NCI-H748 treated with DMSO at 0.1 percent for 48 hours (cell line): ENCODE measurements around the gene PXMP4.
"Not testable (repeated sequence)": the region's sequence is repeated elsewhere in the genome, so short reads cannot be mapped to it uniquely, and the experiment has no call there.

ENCODE experiments used
- DNase-seq: peaks from one replicate; lab custom pipeline; 2025; lab: John Stamatoyannopoulos, UW

Gene PXMP4

DNA sequence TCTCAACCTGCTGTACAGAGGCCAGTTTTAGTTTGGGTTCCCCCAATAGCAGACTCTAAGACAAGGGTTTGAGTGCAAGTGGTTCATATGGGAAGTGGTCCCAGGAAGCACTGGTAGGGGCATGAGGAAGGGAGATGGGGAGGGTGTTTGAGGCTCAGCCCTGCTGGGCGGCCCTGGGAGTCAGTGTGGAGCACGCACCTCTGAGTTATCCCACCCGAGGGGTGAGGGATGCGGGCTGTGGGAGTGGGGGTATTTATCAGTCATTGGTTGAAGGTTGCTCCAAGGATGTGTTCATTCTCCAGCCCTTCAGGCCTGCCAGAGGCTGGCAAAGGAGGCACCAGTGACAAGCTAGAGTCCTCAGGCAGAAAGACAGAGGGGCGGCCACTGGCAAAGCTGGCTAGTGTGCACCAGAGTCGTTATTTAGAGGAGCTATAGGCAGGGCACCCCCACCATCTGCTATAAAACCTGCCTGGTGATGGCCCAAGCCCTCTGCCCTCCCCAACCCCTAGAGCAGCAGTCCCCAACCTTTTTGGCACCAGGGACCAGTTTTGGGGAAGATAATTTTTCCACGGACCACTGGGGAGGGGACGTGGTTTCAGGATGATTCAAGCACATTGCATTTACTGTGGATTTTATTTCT lies 16.5 kb downstream of the PXMP4 start:
- DNase-seq: no peak

DNA sequence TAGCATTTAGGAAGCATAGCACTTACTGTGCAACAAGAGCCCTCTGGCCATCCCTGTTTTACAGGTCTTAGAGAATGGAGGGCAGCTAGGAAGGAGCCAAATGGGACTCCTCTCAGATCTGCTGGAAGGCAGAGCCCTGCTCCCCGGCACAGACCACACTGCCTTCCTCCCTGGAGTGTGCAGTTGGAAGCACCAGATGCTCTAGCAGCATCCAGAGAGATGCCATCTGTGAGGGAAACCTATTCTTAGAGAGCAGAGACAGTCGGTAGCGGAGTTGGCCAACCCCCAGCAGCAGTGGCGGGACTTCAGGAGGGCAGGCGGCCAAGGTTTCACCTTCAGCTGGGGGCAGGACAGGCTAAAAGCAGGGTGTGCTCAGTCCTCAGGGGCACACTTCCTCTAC lies 17.2 kb downstream of the PXMP4 start:
- no peak for DNase-seq

GRCh38 chr20:33701629-33702450 lies 18.3 kb downstream of the PXMP4 start:
- DNase-seq: no peak

DNA sequence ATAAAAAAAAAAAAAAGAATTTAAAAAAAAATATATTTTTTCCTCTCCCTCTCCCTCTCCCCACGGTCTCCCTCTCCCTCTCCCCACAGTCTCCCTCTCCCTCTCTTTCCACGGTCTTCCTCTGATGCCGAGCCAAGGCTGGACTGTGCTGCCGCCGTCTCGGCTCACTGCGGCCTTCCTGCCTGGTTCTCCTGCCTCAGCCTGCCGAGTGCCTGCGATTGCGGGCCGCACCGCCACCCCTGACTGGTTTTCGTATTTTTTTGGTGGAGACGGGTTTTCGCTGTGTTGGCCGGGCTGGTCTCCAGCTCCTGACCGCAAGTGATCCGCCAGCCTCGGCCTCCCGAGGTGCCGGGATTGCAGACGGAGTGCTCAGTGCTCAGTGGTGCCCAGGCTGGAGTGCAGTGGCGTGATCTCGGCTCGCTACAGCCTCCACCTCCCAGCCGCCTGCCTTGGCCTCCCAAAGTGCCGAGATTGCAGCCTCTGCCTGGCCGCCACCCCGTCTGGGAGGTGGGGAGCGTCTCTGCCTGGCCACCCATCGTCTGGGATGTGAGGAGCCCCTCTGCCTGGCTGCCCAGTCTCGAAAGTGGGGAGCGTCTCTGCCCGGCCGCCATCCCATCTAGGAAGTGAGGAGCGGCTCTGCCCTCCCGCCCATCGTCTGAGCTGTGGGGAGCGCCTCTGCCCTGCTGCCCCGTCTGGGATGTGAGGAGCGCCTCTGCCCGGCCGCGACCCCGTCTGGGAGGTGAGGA lies 19.2 kb downstream of the PXMP4 start:
- DNase-seq: not testable (repeated sequence)

DNA sequence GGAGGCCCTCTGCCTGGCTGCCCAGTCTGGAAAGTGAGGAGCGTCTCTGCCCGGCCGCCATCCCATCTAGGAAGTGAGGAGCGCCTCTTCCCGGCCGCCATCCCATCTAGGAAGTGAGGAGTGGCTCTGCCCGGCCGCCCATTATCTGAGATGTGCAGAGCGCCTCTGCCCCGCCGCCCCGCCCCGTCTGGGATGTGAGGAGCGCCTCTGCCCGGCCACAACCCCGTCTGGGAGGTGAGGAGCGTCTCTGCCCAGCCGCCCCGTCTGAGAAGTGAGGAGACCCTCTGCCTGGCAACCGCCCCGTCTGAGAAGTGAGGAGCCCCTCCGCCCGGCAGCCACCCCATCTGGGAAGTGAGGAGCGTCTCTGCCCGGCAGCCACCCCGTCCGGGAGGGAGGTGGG lies 21.1 kb downstream of the PXMP4 start:
- DNase-seq: not testable (repeated sequence)

DNA sequence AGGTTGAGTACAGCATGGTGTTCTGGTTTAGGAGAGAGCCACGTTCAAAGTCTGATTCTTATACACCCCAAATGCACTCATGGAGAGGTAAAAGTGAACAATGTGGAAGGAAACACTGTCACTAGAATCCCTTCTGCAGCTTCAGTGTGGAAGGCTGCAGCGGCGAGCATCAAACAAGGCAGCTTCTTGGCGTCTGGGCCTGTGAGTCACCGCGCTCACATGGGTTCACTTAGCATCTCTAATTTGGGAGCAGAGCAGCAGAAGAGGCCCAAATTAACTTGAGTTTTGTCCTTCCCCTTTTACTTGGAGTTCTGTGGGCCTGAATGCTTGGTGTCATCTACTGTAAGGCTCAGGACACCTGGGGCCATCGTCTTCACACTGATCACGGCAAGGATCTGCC lies 23.0 kb downstream of the PXMP4 start:
- DNase-seq: no peak

- DNase-seq: no peak
Measured at GRCh38 chr20:33696448-33696847, 23.7 kb downstream of the PXMP4 start.

DNA sequence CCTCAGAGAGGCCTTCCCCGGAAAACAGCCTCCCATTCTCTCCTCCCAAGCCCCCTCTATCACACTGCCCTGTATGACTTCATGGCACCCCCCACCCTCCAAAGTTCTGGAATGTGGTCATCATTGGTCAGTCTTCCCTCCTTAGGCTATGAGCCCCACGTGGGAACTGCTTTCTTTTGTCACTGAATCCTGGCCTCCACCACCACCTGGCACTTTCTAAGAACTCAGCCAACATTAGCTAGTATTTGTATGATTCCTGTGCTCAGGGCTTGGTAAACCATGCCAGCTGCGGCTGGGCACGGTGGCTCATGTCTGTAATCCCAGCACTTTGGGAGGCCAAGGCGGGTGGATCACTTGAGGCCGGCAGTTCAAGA lies 25.5 kb downstream of the PXMP4 start:
- DNase-seq: no peak

DNA sequence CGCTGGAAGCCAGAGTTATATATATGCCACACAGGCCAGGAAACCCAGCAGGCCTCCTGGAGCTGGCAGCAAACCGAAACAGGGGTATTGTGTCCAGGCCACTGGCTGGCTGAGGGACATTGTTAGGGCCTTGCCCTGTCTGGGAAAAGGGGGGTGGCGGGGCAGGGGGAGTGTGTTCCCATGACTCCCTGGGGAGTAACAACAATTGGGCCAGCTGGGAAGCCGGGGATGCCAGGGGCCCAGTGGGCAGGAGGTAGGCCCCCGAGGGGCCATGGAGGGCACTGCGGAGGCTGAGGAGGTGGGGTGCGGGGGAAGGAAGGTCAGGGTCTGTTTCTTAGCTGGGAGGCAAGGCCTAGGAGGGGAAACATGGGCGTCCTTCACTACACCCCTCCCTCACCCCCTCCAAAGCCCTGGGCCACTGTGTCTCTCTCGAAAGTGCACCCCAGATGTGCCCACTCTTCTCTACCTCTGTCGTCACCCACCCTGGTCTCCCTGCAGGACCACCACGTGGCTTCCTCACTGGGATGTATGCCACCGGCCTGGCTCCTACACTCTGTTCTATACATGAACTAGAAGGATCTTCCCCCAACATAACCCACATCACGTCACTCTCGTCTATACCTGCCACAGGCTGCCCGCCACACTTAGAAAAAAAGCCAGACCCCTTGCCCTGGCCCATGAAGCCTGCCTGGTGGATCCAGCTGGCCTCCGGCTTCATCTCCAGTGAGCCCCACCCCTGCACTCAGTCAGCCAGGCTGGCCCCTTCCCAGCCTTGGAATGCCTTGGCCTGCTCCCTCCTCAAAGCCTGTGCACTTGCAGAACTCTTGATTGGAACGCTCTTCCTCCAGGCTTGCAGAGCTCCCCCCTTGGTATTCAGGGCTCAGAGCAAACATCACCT lies 26.1 kb downstream of the PXMP4 start:
- no peak for DNase-seq

- DNase-seq: no peak
Measured at GRCh38 chr20:33693289-33693688, 26.8 kb downstream of the PXMP4 start.

GRCh38 chr20:33689973-33690372 lies 30.1 kb downstream of the PXMP4 start:
- no peak for DNase-seq

DNA sequence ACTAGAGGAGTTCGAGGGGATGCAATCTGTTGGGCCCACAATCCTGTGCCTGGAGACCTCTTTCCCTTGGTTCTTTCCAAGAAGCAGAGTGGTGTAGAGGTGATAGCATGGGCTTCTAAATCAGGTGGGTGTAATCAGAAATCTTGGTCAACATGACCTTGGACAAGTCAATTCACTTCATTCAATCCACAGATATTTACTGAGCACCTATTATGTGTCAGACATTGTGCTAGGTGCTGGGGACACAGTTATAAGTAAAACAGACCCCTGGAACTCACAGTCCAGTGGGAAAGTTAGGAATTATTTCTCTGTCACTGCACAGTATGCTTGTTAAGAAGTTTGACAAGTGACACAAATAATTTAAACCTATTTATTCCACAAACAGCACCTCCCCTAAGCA lies 30.6 kb downstream of the PXMP4 start:
- no peak for DNase-seq

DNA sequence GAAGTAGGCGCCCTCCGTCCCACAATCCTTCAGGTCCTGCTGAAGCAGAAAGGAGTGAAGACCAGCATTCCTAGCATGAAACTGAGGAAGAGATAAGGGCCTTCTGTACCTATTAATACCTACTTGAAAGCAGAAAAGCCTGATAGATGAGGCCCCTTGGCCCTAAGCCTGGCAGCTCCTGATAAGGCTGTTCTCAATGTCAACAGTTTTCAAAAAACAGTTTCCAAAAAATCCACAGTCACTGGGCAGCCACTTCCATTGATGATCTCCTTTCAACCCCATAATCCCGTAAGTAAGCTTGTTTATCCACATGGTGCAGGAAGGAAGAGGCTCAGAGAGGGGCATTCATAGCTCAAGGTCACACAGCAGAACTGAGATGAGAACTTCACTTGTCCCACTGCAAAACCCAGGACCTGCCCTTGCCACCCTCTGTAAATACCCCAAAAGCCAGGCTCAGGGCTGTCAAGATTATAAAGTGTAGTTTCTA lies 31.1 kb downstream of the PXMP4 start:
- no peak for DNase-seq

DNA sequence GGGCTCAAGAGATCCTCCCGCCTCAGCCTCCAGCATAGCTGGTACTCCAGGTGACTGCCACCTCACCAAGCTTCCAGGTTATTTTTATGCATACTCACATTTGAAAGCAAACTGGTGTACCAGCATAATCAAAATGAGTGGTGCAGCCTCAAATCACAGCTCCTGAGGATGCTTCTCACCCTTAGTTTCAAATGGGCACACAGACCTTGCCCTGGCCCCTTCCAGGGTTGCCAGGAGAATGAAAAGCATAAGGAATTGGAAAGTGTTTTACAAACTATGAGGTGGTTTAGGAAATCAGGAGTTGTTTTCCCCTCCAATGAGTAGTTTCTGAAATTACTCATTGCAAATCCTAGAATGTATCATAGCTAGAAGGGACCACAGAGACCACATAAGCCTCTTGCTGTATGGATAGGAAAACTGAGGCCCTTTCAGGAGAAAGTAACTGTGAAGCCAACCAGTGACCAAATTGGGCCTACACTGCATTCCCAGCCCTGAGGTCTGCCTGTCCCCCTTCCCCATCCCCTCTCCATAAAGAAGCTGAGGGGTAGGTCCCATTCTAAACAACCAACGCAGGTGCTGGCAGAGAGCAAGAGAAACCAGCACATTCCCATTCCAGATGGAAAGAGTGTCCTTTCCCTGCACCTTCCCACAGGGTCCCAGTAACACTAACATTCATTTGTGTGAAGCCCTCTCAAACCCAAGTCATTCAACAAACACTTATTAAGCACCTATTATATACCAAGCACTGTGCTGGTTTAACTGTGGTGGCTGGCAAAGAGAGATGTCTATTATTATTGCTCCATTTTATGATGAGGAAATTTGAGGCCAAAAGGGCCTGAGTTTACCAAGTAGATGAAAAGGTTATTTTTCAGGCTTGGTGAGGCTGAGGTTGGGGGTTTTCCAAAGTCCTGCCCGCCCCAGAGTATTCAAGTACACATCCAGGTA lies 31.8 kb downstream of the PXMP4 start:
- DNase-seq: no peak

DNA sequence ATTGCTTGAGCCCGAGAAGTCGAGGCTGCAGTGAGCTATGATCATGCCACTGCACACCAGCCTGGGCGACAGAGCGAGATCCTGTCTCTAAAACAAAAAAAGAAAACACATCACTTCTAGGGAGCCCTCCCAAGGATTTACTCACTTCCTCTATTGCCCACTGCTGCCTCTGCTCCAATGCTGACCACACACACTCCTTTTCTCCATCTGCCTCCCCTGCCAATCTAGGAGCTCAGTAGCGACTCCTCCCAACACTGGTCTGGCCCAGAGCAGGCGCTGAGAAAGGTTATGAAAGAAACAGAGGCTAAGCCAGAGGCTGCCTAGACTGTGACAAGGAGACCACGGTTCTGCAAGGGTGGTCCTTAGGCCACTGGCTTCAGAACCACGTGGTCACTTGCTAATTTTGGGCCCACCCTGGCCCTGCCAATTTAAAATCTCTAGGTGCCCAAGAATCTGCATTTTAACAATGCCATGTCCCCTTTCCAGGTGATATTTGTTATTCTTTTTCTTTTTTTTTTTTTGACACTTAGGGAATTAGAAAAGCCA lies 32.7 kb downstream of the PXMP4 start:
- no peak for DNase-seq

GRCh38 chr20:33686984-33687366 lies 33.1 kb downstream of the PXMP4 start:
- no peak for DNase-seq

DNA sequence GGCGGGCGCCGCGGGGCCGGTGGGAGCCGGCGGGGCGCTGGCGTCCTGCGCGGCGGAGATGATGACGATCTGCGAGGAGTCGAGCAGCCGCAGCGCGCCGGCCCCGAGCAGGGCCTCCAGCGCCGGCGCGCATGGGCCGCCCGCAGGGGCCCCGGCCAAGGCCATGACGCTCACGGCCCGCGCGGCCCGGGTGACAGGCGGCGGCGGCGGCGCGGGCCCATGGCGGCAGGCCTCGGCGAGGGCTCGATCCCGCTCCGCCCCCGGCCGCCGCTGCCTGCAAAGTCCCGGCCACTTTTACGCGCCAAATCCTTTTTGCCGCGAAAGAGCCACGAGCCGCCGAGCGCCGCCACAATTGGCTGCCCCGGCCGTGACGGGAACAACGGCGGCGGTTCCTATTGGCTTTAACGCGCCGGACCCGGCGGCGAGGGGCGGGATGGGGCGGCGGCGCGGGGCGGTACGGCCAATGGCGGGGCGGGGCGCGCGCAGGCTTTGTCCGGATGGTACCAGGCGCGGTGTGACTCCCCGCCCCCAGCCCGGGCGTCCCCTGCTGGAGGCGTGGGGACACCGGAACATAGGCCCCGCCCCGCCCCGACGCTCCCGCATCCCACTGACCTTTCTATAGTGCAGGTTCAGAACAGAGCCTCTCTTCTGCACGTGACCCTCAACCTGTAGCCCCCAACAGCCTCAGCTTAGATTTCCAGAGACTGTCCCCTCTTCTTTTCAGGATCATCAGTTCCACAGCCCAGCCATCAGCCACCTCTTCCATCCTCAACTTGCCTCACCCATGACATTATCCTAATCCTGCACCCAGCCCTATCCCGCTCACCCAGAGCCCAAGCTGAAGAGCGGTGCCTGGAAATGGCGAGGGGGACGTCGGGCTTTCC lies 33.8 kb downstream of the PXMP4 start, which contains the start of gene E2F1:
Gene E2F1 (minus strand): TSS at position 286 of the 884 bp plus-strand sequence. CDS start 121 bp downstream, at position 165.
- DNase-seq: peak; percentile 81

DNA sequence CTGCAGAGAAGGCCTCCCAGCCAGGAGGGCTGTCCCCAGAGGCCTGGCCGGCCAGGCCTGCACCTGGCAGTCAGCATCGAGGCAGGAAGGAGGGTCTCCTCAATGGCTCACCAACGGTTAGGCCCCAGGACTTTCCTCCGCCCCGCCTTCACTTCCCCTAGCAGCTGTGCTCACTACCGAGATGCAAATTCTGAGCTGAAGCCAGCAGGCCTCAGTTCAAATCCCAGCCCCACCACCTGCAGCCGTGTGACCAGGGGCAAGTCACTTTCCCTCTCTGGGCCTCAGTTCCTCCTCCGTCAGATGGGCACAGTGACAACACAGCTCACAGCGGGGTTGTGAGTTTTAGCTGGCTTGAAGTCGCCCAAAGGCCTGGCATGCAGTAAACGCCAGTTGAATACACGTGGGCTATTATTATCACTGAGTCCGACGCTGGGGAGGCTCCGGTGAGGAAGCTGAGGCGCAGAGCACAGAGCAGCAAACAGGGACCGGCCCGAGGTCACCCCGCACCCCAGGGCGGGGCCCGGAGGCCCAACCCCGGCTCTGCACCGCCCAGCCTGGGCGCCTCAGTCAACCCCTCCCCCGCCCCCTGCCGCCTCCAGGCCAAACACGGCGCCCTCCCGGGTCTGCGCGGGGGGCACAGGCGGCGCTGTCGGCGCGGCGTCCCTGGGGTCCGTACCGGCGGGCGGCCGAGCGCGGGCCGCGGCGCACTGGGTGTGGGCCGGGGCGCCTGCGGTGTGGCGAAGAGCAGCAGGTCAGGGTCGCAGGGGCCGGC lies 34.6 kb downstream of the PXMP4 start:
- peak; percentile 5 for DNase-seq
